ENCODE data around the gene ASB18.

Gene ASB18

DNA sequence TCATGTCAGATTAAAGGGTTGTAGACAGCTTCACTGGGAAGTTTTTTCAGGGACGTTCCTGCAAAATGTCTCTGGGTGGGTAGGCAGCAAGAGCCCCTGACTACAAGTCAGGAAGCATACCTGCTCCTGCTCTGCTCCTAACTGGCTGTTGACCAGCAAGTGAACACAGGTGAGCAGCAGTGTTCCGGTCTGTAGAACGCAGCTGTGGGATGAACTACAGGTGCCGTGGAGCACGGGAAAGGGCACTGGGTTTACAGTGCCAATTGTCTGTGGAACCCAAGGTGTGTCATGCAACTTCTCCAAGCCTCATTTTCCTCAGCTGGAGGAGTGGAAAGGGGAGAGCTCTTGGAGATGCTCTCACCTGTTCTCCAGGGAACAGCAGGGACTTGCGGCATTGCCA, 6.6 kb downstream of the ASB18 start:
- Histone ChIP-seq H3F3A (ENCODE audit: insufficient read depth, low read length) (no peaks in the 10 kb centered on the region), H3K27ac (ENCODE audit: low read length) (no peak overlapping the region), H3K27me3 (replicated peaks; ENCODE audit: insufficient read depth, low read length) (no peaks in the 10 kb centered on the region), H3K79me2 (ENCODE audit: low read length) (no peaks in the 10 kb centered on the region), H3K4me1 (ENCODE audit: low read length) (no peaks in the 10 kb centered on the region), H2AFZ (ENCODE audit: low read length) (no peak overlapping the region), H3K4me2 (ENCODE audit: low read depth, low read length) (no peak overlapping the region), H3K9ac (ENCODE audit: low read length) (no peak overlapping the region), H3K36me3 (replicated peaks; ENCODE audit: insufficient read depth, low read length) (no peaks in the 10 kb centered on the region), H3K9me2 (replicated peaks; ENCODE audit: insufficient read depth, low read length) (no peaks in the 10 kb centered on the region), H3K4me3 (ENCODE audit: low read length) (no peak overlapping the region), H3K9me3 (replicated peaks; ENCODE audit: insufficient read depth, low read length) (no peaks in the 10 kb centered on the region), H4K20me1 (ENCODE audit: insufficient read depth, low read length) (no peaks in the 10 kb centered on the region)
- no peak for DNase-seq
- no peak for TF ChIP-seq EZH2 (optimal IDR thresholded peaks at IDR 0.05; ENCODE audit: low read depth, low read length)
- no peak for TF ChIP-seq EZH2phosphoT487 (IDR thresholded peaks at IDR 0.05; ENCODE audit: low read length)
- TF ChIP-seq, protein P1, sequence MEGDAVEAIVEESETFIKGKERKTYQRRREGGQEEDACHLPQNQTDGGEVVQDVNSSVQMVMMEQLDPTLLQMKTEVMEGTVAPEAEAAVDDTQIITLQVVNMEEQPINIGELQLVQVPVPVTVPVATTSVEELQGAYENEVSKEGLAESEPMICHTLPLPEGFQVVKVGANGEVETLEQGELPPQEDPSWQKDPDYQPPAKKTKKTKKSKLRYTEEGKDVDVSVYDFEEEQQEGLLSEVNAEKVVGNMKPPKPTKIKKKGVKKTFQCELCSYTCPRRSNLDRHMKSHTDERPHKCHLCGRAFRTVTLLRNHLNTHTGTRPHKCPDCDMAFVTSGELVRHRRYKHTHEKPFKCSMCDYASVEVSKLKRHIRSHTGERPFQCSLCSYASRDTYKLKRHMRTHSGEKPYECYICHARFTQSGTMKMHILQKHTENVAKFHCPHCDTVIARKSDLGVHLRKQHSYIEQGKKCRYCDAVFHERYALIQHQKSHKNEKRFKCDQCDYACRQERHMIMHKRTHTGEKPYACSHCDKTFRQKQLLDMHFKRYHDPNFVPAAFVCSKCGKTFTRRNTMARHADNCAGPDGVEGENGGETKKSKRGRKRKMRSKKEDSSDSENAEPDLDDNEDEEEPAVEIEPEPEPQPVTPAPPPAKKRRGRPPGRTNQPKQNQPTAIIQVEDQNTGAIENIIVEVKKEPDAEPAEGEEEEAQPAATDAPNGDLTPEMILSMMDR (IDR thresholded peaks at IDR 0.05; ENCODE audit: low read length) = no peak

DNA sequence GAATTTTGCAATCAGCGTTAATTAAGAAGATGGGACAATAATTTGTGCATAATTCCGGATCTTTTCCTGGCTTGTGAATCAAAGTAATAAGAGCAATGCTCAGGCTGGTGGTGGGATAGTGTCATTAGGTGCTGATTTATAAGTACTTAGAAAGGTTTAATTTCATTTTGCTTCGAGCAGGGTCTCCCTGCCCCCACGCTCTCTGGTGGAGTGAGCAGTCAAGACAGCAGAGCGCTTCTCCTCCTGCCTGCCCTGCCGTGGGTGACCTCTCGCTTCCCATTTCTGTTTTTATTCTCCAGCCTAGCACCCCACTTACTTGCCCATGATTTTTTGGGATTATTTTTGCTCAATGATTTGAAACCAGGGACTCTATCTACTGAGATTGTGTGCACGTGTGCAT, 7.1 kb downstream of the ASB18 start:
- H3F3A ChIP-seq (ENCODE audit: insufficient read depth, low read length) = no peaks in the 10 kb centered on the region
- no peaks in the 10 kb centered on the region for H3K9me3 ChIP-seq (replicated peaks; ENCODE audit: insufficient read depth, low read length)
- H3K4me2 ChIP-seq (ENCODE audit: low read depth, low read length) = no peak overlapping the region
- H2AFZ ChIP-seq (ENCODE audit: low read length) = no peak overlapping the region
- H3K4me3 ChIP-seq (ENCODE audit: low read length) = no peak overlapping the region
- no peak overlapping the region for H3K27ac ChIP-seq (ENCODE audit: low read length)
- H3K4me1 ChIP-seq (ENCODE audit: low read length) = no peaks in the 10 kb centered on the region
- no peaks in the 10 kb centered on the region for H3K27me3 ChIP-seq (replicated peaks; ENCODE audit: insufficient read depth, low read length)
- no peaks in the 10 kb centered on the region for H3K36me3 ChIP-seq (replicated peaks; ENCODE audit: insufficient read depth, low read length)
- H4K20me1 ChIP-seq (ENCODE audit: insufficient read depth, low read length) = no peaks in the 10 kb centered on the region
- H3K79me2 ChIP-seq (ENCODE audit: low read length) = no peaks in the 10 kb centered on the region
- TF ChIP-seq, protein P1 (IDR thresholded peaks at IDR 0.05; ENCODE audit: low read length) = no peak
- TF ChIP-seq EZH2 (optimal IDR thresholded peaks at IDR 0.05; ENCODE audit: low read depth, low read length) = no peak
- TF ChIP-seq EZH2phosphoT487 (IDR thresholded peaks at IDR 0.05; ENCODE audit: low read length) = no peak
- H3K9ac ChIP-seq (ENCODE audit: low read length) = no peak overlapping the region
- H3K9me2 ChIP-seq (replicated peaks; ENCODE audit: insufficient read depth, low read length) = no peaks in the 10 kb centered on the region
- DNase-seq = no peak

DNA sequence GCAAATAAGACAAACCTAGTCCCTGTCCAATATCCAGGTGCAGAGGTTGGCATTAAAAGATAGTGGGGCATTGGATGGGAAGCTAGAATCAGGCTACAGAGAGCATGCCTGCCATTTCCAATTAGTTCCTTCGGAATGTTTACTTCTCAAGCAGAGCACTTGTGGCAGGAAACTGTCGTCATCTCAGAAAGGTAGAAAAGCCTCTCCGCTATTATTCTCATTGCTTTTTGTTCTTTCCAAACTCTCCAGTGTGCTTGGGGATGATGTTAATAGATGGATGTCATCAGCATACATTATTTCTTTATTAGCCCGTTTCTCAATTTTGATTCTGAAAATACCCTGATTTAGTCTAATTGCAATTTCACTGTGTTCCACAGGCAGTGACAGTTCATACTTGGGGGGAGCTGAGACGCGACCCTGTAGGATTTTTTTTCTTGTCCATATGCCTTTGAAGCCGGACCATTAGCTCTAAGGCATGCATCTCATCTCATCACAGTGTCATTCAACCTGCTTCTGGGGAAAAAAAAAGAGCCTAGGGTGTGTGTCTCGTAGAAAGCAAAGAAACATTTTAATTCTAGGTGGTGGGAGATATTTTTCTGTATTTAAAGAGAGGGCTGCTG, 7.7 kb downstream of the ASB18 start:
- no peak overlapping the region for H3K4me2 ChIP-seq (ENCODE audit: low read depth, low read length)
- H3F3A ChIP-seq (ENCODE audit: insufficient read depth, low read length) = no peaks in the 10 kb centered on the region
- TF ChIP-seq EZH2 (optimal IDR thresholded peaks at IDR 0.05; ENCODE audit: low read depth, low read length) (no peak), EZH2phosphoT487 (IDR thresholded peaks at IDR 0.05; ENCODE audit: low read length) (no peak)
- TF ChIP-seq, protein P1 (IDR thresholded peaks at IDR 0.05; ENCODE audit: low read length) = no peak
- no peaks in the 10 kb centered on the region for H4K20me1 ChIP-seq (ENCODE audit: insufficient read depth, low read length)
- H3K4me1 ChIP-seq (ENCODE audit: low read length) = no peaks in the 10 kb centered on the region
- no peaks in the 10 kb centered on the region for H3K27me3 ChIP-seq (replicated peaks; ENCODE audit: insufficient read depth, low read length)
- DNase-seq = no peak
- no peak overlapping the region for H3K4me3 ChIP-seq (ENCODE audit: low read length)
- no peaks in the 10 kb centered on the region for H3K36me3 ChIP-seq (replicated peaks; ENCODE audit: insufficient read depth, low read length)
- no peaks in the 10 kb centered on the region for H3K79me2 ChIP-seq (ENCODE audit: low read length)
- no peaks in the 10 kb centered on the region for H3K9me3 ChIP-seq (replicated peaks; ENCODE audit: insufficient read depth, low read length)
- no peak overlapping the region for H3K9ac ChIP-seq (ENCODE audit: low read length)
- H3K9me2 ChIP-seq (replicated peaks; ENCODE audit: insufficient read depth, low read length) = no peaks in the 10 kb centered on the region
- no peak overlapping the region for H3K27ac ChIP-seq (ENCODE audit: low read length)
- no peak overlapping the region for H2AFZ ChIP-seq (ENCODE audit: low read length)
